ENCODE data around the gene TCEAL3. TPM values are rescaled to one million over a fixed set of nuclear protein-coding genes. Genes with fewer than 3 reads are reported as not detected.

Gene TCEAL3
- total and polyA plus RNA-seq, 2 of the 8 experiments (the other 6 are each of a cell fraction or from before 2014, with no cell fraction given), result 4.4 to 12.0 TPM

DNA sequence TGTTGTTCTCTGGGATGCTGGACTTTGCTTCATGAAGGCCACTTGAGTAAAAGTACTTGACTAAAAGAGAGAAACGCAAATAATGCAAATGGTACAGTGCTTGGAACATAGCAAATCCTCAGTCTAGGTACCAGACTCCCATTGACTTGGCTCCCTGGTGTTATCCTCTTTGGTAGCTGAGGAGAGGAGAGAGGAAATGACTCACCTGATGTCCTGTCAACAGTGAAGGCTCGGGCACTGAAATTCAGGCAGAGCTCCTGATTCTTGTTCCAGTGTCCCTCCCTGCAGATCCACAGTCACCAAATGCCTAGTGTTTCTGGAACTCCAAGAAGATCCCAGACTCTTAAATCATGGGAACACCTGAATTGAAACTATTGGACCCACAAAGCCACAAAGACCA lies 45.0 kb upstream of the TCEAL3 start (continued):
- TF ChIP-seq TEAD4 (IDR thresholded peaks at IDR 0.05; ENCODE audit: low read depth, low read length), result no peak

DNA sequence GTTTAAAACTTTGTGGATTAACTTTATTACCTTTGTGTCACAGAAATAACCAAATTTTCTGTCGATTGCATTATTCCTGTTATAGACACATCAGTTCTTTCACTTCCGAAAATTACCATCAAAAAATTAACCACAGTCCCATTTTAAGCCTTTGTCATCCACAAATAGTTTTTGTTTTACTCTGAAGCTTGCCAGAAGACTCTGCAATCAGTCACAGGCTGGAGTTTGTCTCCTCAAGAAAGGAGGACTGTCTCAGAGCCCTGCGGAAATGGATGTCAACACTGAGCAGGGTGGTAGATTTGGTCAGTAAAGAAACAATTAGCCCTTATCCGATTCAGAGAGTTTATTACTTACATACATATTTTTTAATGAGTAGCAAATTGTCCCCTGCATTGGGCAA lies 42.6 kb upstream of the TCEAL3 start:
- Histone ChIP-seq H3K18ac (ENCODE audit: extremely low read depth, low read length) (no peak overlapping the region), H4K91ac (replicated peaks; ENCODE audit: insufficient read length, low read length) (no peak overlapping the region), H3K23me2 (ENCODE audit: low read depth, low read length) (no peaks in the 10 kb centered on the region), H3K4ac (replicated peaks; ENCODE audit: insufficient read length, low read depth, low read length) (no peak overlapping the region), H2BK15ac (ENCODE audit: low read length) (no peak overlapping the region), H4K20me1 (replicated peaks in 1 of 2; ENCODE audit: control insufficient read depth in 1 of 2, insufficient read depth in 2 of 2, low read length in 2 of 2) (no peaks in the 10 kb centered on the region), H3K4me1 (replicated peaks in 1 of 4; ENCODE audit: control insufficient read depth in 3 of 4, insufficient read depth in 4 of 4, low read length in 3 of 4) (no peaks in the 10 kb centered on the region), H2BK5ac (ENCODE audit: low read depth, low read length) (no peak overlapping the region), H3K14ac (ENCODE audit: insufficient read length) (no peak overlapping the region), H2BK12ac (ENCODE audit: low read depth, low read length) (no peak overlapping the region), H2AK5ac (ENCODE audit: low read depth, low read length) (no peak overlapping the region), H3K56ac (replicated peaks; ENCODE audit: insufficient read length, low read depth, low read length) (no peak overlapping the region), H3K27ac (ENCODE audit: low read depth, low read length) (no peak overlapping the region), H2AFZ (ENCODE audit: low read length) (no peak overlapping the region), H3K9ac (replicated peaks in 1 of 4; ENCODE audit: extremely low read depth in 1 of 4, low read depth in 3 of 4, low read length in 3 of 4) (no peak overlapping the region), H3K23ac (ENCODE audit: insufficient read length) (no peak overlapping the region), H3K9me3 (ENCODE audit: insufficient read depth in 2 of 2, low read depth in 1 of 2, low read length in 1 of 2) (no peaks in the 10 kb centered on the region), H4K5ac (ENCODE audit: insufficient read length, low read depth, low read length) (no peak overlapping the region), H2BK20ac (ENCODE audit: low read length) (no peak overlapping the region), H3K27me3 (replicated peaks in 1 of 4; ENCODE audit: control insufficient read depth in 3 of 4, extremely low read depth in 1 of 4, insufficient read depth in 3 of 4, low read length in 3 of 4) (no peaks in the 10 kb centered on the region), H3K79me1 (ENCODE audit: low read depth, low read length) (no peaks in the 10 kb centered on the region), H3K36me3 (ENCODE audit: control insufficient read depth in 2 of 4, insufficient read depth in 4 of 4, low read length in 3 of 4) (no peaks in the 10 kb centered on the region), H2BK120ac (replicated peaks; ENCODE audit: low read depth, low read length) (no peak overlapping the region), H3K79me2 (ENCODE audit: control insufficient read depth in 1 of 2, insufficient read depth in 2 of 2, low read length in 2 of 2) (no peaks in the 10 kb centered on the region), H4K8ac (ENCODE audit: extremely low read depth, insufficient read depth, low read length) (no peak overlapping the region), H3K4me3 (ENCODE audit: extremely low read depth in 1 of 4, insufficient read depth in 2 of 4, low read depth in 3 of 4, low read length in 4 of 4) (no peak overlapping the region), H3K4me2 (ENCODE audit: insufficient read depth in 1 of 2, low read depth in 2 of 2, low read length in 2 of 2) (no peak overlapping the region)
- 91% methylated on average over 4 of the region's 4 CpGs; no CpG with 5 or more reads in 1 of the 2 experiments for WGBS, 2 experiments (ENCODE audit: extremely low coverage in 1 of 2, insufficient coverage in 1 of 2, insufficient read length in 1 of 2, insufficient replicate concordance in 2 of 2, low coverage in 1 of 2, low lambda C conversion rate in 2 of 2, missing lambda C conversion rate in 1 of 2)
- DNase-seq (ENCODE audit: low read depth in 1 of 2, low spot score in 2 of 2) (no peak), FAIRE-seq (peak; percentile 42)
- CTCF ChIA-PET (ENCODE audit: partially characterized antibody), result no interaction called here
- POLR2A ChIA-PET (ENCODE audit: partially characterized antibody), result no interaction called here
- TF ChIP-seq SUZ12 (IDR thresholded peaks at IDR 0.05; ENCODE audit: low read length) (no peak), MAFK (IDR thresholded peaks at IDR 0.05; ENCODE audit: low read depth, low read length) (no peak), JUN (IDR thresholded peaks at IDR 0.05; ENCODE audit: low read depth, low read length) (no peak), CBX8 (IDR thresholded peaks at IDR 0.05; ENCODE audit: borderline replicate concordance, low read depth, low read length) (no peak), HDAC6 (IDR thresholded peaks at IDR 0.05; ENCODE audit: low read depth, low read length) (no peak), CHD1 (IDR thresholded peaks at IDR 0.05; ENCODE audit: low read depth, low read length) (no peak), CEBPB (IDR thresholded peaks at IDR 0.05; ENCODE audit: low read depth, low read length) (no peak), RAD21 (IDR thresholded peaks at IDR 0.05 in 1 of 2, conservative IDR thresholded peaks at IDR 0.05 in 1 of 2; ENCODE audit: low read depth in 2 of 2, low read length in 2 of 2) (no peak), YY1 (IDR thresholded peaks at IDR 0.05; ENCODE audit: low read depth, low read length) (no peak), SIN3A (conservative IDR thresholded peaks at IDR 0.05 in 1 of 2, IDR thresholded peaks at IDR 0.05 in 1 of 2; ENCODE audit: low read depth in 1 of 2, low read length in 2 of 2) (no peak), KDM1A (IDR thresholded peaks at IDR 0.05; ENCODE audit: borderline replicate concordance, low read length) (no peak)
- TF ChIP-seq, protein P1, sequence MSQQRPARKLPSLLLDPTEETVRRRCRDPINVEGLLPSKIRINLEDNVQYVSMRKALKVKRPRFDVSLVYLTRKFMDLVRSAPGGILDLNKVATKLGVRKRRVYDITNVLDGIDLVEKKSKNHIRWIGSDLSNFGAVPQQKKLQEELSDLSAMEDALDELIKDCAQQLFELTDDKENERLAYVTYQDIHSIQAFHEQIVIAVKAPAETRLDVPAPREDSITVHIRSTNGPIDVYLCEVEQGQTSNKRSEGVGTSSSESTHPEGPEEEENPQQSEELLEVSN (IDR thresholded peaks at IDR 0.05), result no peak
